H1 (cell line): ENCODE data around the gene DNMT3L. TPM values are rescaled to one million over a fixed set of nuclear protein-coding genes. Genes with fewer than 3 reads are reported as not detected.
A peak's percentile ranks its signal among the peaks of the same experiment; 100 is the strongest.

Experiments
- CTCF ChIA-PET: fragments of 300-600 bp; sonication (Branson Sonifier 250); formaldehyde crosslinking; loops from one replicate; lab custom pipeline; 2021; ENCODE audit not compliant: partially characterized antibody; lab: Charles Lee
- POLR2A ChIA-PET: fragments of 300-600 bp; sonication (Branson Sonifier 250); formaldehyde crosslinking; loops from one replicate; lab custom pipeline; 2021; ENCODE audit warnings: inconsistent platforms; ENCODE audit not compliant: partially characterized antibody; lab: Charles Lee
- DNase-seq, 2 experiments: peaks; one replicate each; pipeline versions ENCODE4 v3.0.0 to v3.0.0-alpha.2; 2010 to 2022; ENCODE audit warnings: low spot score in 2 of 2, low read depth in 1 of 2, mixed read lengths in 1 of 2
- FAIRE-seq: peaks from 2 replicates; lab custom pipeline; 2011; peaks lifted over from hg19 to GRCh38; lab: Jason Lieb, UNC
- H2AFZ ChIP-seq: 2 replicates; pipeline ENCODE4 v1.8.1; 2012; ENCODE audit warnings: low read length, inconsistent platforms
- H2AK5ac ChIP-seq: 2 replicates; pipeline ENCODE4 v1.6.1; 2013; ENCODE audit warnings: low read depth, low read length
- H2BK120ac ChIP-seq: replicated peaks from 2 replicates; pipeline ENCODE3; 2013; ENCODE audit warnings: low read depth, low read length, inconsistent platforms
- H2BK12ac ChIP-seq: 2 replicates; pipeline ENCODE4 v1.6.1; 2013; ENCODE audit warnings: low read depth, low read length
- H2BK15ac ChIP-seq: 2 replicates; pipeline ENCODE4 v1.6.1; 2013; ENCODE audit warnings: low read length
- H2BK20ac ChIP-seq: 2 replicates; pipeline ENCODE4 v1.6.1; 2013; ENCODE audit warnings: low read length
- H2BK5ac ChIP-seq: 2 replicates; pipeline ENCODE4 v1.6.1; 2013; ENCODE audit warnings: low read depth, low read length
- H3K14ac ChIP-seq: 2 replicates; pipeline ENCODE4 v1.6.1; 2013; ENCODE audit warnings: inconsistent platforms; ENCODE audit not compliant: insufficient read length
- H3K18ac ChIP-seq: 2 replicates; pipeline ENCODE4 v1.6.1; 2013; ENCODE audit warnings: low read length; ENCODE audit errors: extremely low read depth
- H3K23ac ChIP-seq: 2 replicates; pipeline ENCODE4 v1.6.1; 2013; ENCODE audit warnings: inconsistent platforms; ENCODE audit not compliant: insufficient read length
- H3K23me2 ChIP-seq: 2 replicates; pipeline ENCODE4 v1.6.1; 2013; ENCODE audit warnings: low read depth, low read length
- H3K27ac ChIP-seq: 2 replicates; pipeline ENCODE4 v1.6.1; 2011; ENCODE audit warnings: low read depth, low read length, inconsistent platforms
- H3K27me3 ChIP-seq, 4 experiments: replicated peaks in 1 of 4; 1 replicate in 1 of 4; 2 replicates in 3 of 4; pipeline versions ENCODE4 v1.6.1 to v1.8.1; 2011 to 2013; ENCODE audit warnings: low read length in 3 of 4, mild to moderate bottlenecking in 3 of 4, inconsistent platforms in 2 of 4, mixed read lengths in 2 of 4, moderate library complexity in 1 of 4; ENCODE audit not compliant: control insufficient read depth in 3 of 4, insufficient read depth in 3 of 4; ENCODE audit errors: extremely low read depth in 1 of 4
- H3K36me3 ChIP-seq, 4 experiments: 2 replicates each; pipeline versions ENCODE4 v1.6.1 to v1.8.1; 2011 to 2013; ENCODE audit warnings: mild to moderate bottlenecking in 4 of 4, low read length in 3 of 4, moderate library complexity in 2 of 4, control low read depth in 1 of 4, inconsistent platforms in 1 of 4; ENCODE audit not compliant: insufficient read depth in 4 of 4, control insufficient read depth in 2 of 4
- H3K4ac ChIP-seq: replicated peaks from 2 replicates; pipeline ENCODE3; 2013; ENCODE audit warnings: low read length, low read depth, mixed read lengths, inconsistent platforms; ENCODE audit not compliant: insufficient read length
- H3K4me1 ChIP-seq, 4 experiments: replicated peaks in 1 of 4; 1 replicate in 1 of 4; 2 replicates in 3 of 4; pipeline versions ENCODE4 v1.6.1 to v1.8.1; 2011 to 2013; ENCODE audit warnings: low read length in 3 of 4, inconsistent platforms in 2 of 4, mixed read lengths in 1 of 4; ENCODE audit not compliant: insufficient read depth in 4 of 4, control insufficient read depth in 3 of 4
- H3K4me2 ChIP-seq, 2 experiments: 2 replicates each; pipeline versions ENCODE4 v1.6.1 to v1.8.1; 2011 to 2013; ENCODE audit warnings: low read depth in 2 of 2, low read length in 2 of 2, control low read depth in 1 of 2, inconsistent platforms in 1 of 2, mild to moderate bottlenecking in 1 of 2; ENCODE audit not compliant: insufficient read depth in 1 of 2
- H3K4me3 ChIP-seq, 4 experiments: fragments of 200-600, 300-600 bp in 1 of 4; sonication (generic), shearing (Covaris generic), sonication (Bioruptor Twin) in 1 of 4; 2 replicates each; pipeline versions ENCODE4 v1.5.1 to v1.8.1; 2011 to 2016; ENCODE audit warnings: low read length in 4 of 4, low read depth in 3 of 4, control low read depth in 2 of 4, inconsistent platforms in 2 of 4, mild to moderate bottlenecking in 2 of 4, mixed read lengths in 1 of 4, moderate library complexity in 1 of 4; ENCODE audit not compliant: insufficient read depth in 2 of 4; ENCODE audit errors: extremely low read depth in 1 of 4
- H3K56ac ChIP-seq: replicated peaks from 2 replicates; pipeline ENCODE3; 2013; ENCODE audit warnings: low read depth, mild to moderate bottlenecking, mixed read lengths, low read length, inconsistent platforms; ENCODE audit not compliant: insufficient read length
- H3K79me1 ChIP-seq: 2 replicates; pipeline ENCODE4 v1.6.1; 2013; ENCODE audit warnings: low read depth, low read length, control low read depth
- H3K79me2 ChIP-seq, 2 experiments: 2 replicates each; pipeline versions ENCODE4 v1.6.1 to v1.8.1; 2012 to 2013; ENCODE audit warnings: low read length in 2 of 2, mild to moderate bottlenecking in 2 of 2, inconsistent platforms in 1 of 2; ENCODE audit not compliant: insufficient read depth in 2 of 2, control insufficient read depth in 1 of 2
- H3K9ac ChIP-seq, 4 experiments: replicated peaks in 1 of 4; 1 replicate in 1 of 4; 2 replicates in 3 of 4; pipeline versions ENCODE4 v1.6.1 to v1.8.1; 2011 to 2013; ENCODE audit warnings: low read depth in 3 of 4, low read length in 3 of 4, control low read depth in 2 of 4, mild to moderate bottlenecking in 2 of 4, moderate library complexity in 2 of 4, inconsistent platforms in 1 of 4; ENCODE audit errors: extremely low read depth in 1 of 4
- H3K9me3 ChIP-seq, 2 experiments: 2 replicates each; pipeline versions ENCODE4 v1.6.1 to v1.8.1; 2012 to 2013; ENCODE audit warnings: mild to moderate bottlenecking in 2 of 2, moderate library complexity in 2 of 2, control low read depth in 1 of 2, inconsistent platforms in 1 of 2, low read depth in 1 of 2, low read length in 1 of 2, mixed read lengths in 1 of 2; ENCODE audit not compliant: insufficient read depth in 2 of 2
- H4K20me1 ChIP-seq, 2 experiments: replicated peaks in 1 of 2; 2 replicates each; pipeline versions ENCODE3 to v1.8.1; 2011 to 2013; ENCODE audit warnings: inconsistent platforms in 2 of 2, low read length in 2 of 2, mild to moderate bottlenecking in 1 of 2; ENCODE audit not compliant: insufficient read depth in 2 of 2, control insufficient read depth in 1 of 2
- H4K5ac ChIP-seq: 2 replicates; pipeline ENCODE4 v1.6.1; 2013; ENCODE audit warnings: low read length, low read depth, mixed read lengths, inconsistent platforms; ENCODE audit not compliant: insufficient read length
- H4K8ac ChIP-seq: 2 replicates; pipeline ENCODE4 v1.8.0; 2013; ENCODE audit warnings: mild to moderate bottlenecking, moderate library complexity, low read length, inconsistent platforms; ENCODE audit not compliant: insufficient read depth; ENCODE audit errors: extremely low read depth
- H4K91ac ChIP-seq: replicated peaks from 2 replicates; pipeline ENCODE3; 2013; ENCODE audit warnings: low read length, mixed read lengths, inconsistent platforms; ENCODE audit not compliant: insufficient read length
- GTF2F1 ChIP-seq: IDR thresholded peaks from 2 replicates; pipeline ENCODE4 v1.6.1; 2012; ENCODE audit warnings: low read depth, low read length, improper control_type of control experiment, borderline replicate concordance
- WGBS, 2 experiments: shearing (Covaris generic) in 1 of 2; methylation state at CpG; one replicate each; pipeline versions ENCODE4 v1.1.6 to v1.1.7; 2013 to 2015; ENCODE audit warnings: low lambda C conversion rate in 2 of 2, mixed read lengths in 2 of 2, inconsistent platforms in 1 of 2, low coverage in 1 of 2, missing lambda C conversion rate in 1 of 2; ENCODE audit not compliant: insufficient replicate concordance in 2 of 2, insufficient coverage in 1 of 2, insufficient read length in 1 of 2; ENCODE audit errors: extremely low coverage in 1 of 2, missing lambda C conversion rate in 1 of 2; 5-methylcytosine and 5-hydroxymethylcytosine counted together
- polyA plus RNA-seq, 7 experiments: library from polyadenylated mRNA; depleted of rRNA in 3 of 7; stranded (reverse) in 5 of 7; unstranded in 2 of 7; fragments of >200 nt in 5 of 7; fragments of 200-250 nt in 2 of 7; gene quantifications; 1 replicate in 5 of 7; 2 replicates in 1 of 7; 4 replicates in 1 of 7; pipeline versions ENCODE4 v1.2.1 to v1.2.3, GENCODE V29; 2011 to 2013; ENCODE audit warnings: missing spikeins in 2 of 7, mixed read lengths in 2 of 7
- total RNA-seq: library from RNA; stranded (reverse); fragmentation: NEBNext Ultra II Directional; extraction: Animal tissue kit (Norgen Biotek cat#: 25700); gene quantifications from 2 replicates; pipeline ENCODE4 v1.2.1, GENCODE V29; 2021

DNMT3L gene
- total and polyA plus RNA-seq, 2 of the 8 experiments (the other 6 are each of a cell fraction or from before 2014, with no cell fraction given), result 0.06 TPM; not detected in 1

GRCh38 chr21:44304011-44304616, 42.4 kb upstream of the DNMT3L start:
- Histone ChIP-seq H2BK15ac (no peak overlapping the region), H2BK20ac (no peak overlapping the region), H4K8ac (no peak overlapping the region; the same call in 1 of the 2 replicates), H3K9ac (no peak overlapping the region), H3K23me2 (peaks cover 11% of the 10 kb centered on the region; the same call in 1 of the 2 replicates), H3K23ac (no peak overlapping the region), H2BK12ac (no peak overlapping the region), H4K5ac (no peak overlapping the region), H3K4me2 (no peak overlapping the region), H3K4me3 (no peak overlapping the region), H3K36me3 (no peaks in the 10 kb centered on the region), H3K27ac (no peak overlapping the region), H3K56ac (no peak overlapping the region), H3K18ac (peak overlapping the region; percentile 60; the same call in 1 of the 2 replicates), H2BK120ac (no peak overlapping the region), H3K79me1 (peaks cover 6% of the 10 kb centered on the region; the same call in 1 of the 2 replicates), H4K20me1 (peaks cover 9 to 15% of the 10 kb centered on the region in 2 experiments), H3K14ac (no peak overlapping the region), H3K4me1 (peaks cover 0 to 14% (median 4%) of the 10 kb centered on the region in 4 experiments; a peak in 5 of 7 replicates), H3K27me3 (no peaks in the 10 kb centered on the region), H2AK5ac (no peak overlapping the region), H3K4ac (peak overlapping the region; percentile 69), H2BK5ac (no peak overlapping the region), H4K91ac (peak overlapping the region; percentile 65), H3K79me2 (peaks cover 0 to 6% of the 10 kb centered on the region in 2 experiments; a peak in 1 of 4 replicates), H3K9me3 (no peaks in the 10 kb centered on the region), H2AFZ (no peak overlapping the region)
- CTCF ChIA-PET, result interaction anchor here (0.8 to 2.2 kb wide), 15 partner anchors 10 to 206 kb away, joined by 3 to 7 read pairs (median 4); no protein-coding TSS in a partner anchor
- TF ChIP-seq GTF2F1, result no peak
- DNase-seq (no peak), FAIRE-seq (no peak)
- POLR2A ChIA-PET, result no interaction called here
- WGBS, 2 experiments, result 84% methylated on average over 12 of the region's 16 CpGs; no CpG with 5 or more reads in 1 of the 2 experiments
